ENCODE data around the gene HBM.
"Not testable (repeated sequence)": the region's sequence is repeated elsewhere in the genome, so short reads cannot be mapped to it uniquely, and the experiment has no call there.

HBM gene, protein sequence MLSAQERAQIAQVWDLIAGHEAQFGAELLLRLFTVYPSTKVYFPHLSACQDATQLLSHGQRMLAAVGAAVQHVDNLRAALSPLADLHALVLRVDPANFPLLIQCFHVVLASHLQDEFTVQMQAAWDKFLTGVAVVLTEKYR

DNA sequence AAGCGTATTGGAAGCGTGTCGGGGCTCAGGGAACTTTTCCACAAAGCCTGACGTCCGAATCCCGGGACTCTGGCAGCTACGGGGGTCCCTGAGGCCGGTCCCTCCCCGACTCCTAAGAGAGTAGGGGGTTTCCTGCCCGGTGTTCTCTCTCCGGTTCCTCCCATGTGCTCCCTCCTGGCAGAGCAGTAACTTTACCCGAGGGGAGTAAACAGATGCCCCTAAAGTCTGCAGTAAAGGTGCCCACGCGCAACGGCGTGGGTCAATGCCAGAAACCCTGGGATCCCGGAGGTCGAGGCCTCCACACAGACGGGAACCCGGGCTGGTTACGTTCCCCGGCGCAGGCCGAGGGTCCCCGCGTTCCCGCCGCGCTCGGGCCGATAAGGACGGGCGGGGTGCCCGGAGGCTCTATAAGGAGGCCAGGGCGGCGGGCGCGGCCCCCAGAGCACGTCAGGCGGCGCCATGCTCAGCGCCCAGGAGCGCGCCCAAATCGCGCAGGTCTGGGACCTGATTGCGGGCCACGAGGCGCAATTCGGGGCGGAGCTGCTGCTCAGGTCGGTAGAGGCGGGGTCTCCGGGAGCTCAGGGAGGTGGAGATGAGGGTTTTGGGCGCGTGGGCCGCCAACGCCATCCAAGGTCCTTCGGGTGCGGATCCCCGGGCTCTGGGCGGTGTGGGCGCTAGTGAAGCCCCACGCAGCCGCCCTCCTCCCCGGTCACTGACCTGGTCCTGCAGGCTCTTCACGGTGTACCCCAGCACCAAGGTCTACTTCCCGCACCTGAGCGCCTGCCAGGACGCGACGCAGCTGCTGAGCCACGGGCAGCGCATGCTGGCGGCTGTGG, at the start of gene HBM:
Gene HBM (plus strand): TSS at position 440 of the 836 bp plus-strand sequence. CDS start 20 bp downstream, at position 460.
- DNase-seq = no peak

DNA sequence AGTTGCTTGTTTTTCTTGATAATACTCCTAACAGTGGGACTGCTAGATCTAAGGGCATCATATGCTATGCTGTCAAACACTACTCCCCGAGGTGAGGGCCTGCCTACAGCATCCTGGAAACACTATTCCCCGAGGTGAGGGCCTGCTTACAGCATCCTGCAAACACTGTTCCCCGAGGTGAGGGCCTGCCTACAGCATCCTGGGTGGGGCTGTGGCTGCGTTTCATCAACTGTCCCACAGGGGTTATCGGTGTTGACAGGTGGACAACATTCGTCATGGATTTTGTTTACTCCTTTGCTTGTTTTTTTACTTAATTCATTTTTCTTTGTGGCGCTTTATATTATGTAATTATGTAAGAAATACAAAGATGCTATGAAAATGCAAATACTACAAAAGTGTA, 49.8 kb upstream of the HBM start:
- DNase-seq = no peak

DNA sequence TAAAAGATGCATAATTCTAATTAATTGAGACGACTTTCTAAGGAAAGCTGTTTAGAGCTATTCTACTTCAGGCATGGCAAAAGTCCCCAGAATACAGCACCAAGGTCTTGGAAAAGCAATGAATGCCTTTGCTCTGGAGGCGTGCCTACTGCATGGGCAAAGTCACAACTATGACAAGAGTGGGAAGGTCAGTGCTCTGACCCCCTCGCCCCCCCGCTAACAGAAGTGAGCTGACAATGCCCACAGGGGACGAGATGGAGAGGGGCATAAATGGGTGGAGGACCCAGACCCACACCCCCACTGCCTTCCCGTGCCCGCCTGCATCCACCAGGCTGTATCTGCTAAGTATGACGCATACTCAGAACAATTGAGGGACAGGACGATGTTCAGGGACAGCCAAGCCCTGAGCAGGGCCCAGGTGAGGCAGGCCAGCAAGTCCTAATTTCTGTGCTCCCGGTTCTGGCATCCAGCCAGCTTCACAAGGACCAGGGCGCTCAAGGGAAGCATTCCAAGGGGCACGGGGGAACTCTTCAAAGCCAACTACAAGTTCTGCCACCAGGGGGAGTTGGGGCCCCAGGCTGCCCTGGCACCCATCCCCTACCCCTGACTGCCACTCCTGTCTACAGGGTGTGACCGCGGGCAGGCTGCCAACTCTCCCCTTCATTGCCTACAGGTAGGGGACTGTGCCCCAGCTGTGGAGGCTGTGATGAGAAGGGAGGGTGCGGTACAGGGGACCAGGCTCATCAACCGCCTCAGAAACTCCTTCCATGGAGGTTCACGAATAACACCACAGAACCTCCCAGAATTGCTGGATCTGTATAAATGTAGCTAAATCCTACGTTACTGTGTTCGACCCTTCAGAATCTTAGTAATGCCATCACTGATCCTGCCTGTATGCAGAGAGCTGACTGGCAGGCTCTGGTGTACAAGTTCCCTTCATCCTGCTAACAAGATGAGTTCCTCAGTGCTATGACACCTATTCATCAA, 48.1 kb upstream of the HBM start:
- DNase-seq = peak; percentile 62

DNA sequence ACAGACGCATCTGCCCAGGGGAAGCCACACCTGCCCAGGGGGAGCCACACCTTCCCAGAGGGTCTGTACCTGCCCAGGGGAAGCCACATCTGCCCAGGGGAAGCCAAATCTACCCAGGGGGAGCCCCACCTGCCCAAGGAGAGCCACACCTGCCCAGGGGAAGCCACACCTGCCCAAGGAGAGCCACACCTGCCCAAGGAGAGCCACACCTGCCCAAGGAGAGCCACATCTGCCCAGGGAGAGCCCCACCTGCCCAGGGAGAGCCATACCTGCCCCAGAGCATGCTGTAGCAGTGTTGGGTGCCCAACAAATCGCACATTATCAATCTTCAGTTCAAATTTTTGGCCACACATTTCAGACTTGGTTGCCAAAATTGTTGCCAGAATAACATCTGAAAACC, 46.9 kb upstream of the HBM start:
- no peak for DNase-seq

GRCh38 chr16:119295-119694, 46.5 kb upstream of the HBM start:
- no peak for DNase-seq

GRCh38 chr16:119835-120491, 45.8 kb upstream of the HBM start:
- no peak for DNase-seq

- no peak for DNase-seq
Observed at GRCh38 chr16:120756-121155, 45.0 kb upstream of the HBM start.

DNA sequence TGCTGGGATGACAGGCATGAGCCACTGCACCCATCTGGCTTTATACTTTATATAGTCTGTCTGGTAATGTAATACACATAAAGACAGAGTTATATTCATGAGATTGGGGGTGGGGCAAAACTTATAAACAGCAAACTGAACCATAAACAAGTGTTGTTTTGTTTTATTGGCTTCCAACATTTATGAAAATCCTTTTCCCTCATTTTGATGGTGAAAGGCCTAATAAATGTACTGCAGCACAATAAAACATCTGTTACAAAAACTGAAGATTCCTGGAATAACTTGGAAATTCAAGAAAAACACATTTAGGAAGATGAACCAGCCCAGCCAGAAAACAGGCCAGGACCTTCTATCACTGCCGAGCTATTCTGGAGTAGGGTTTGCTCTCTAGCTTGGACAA, 43.4 kb upstream of the HBM start:
- no peak for DNase-seq

DNA sequence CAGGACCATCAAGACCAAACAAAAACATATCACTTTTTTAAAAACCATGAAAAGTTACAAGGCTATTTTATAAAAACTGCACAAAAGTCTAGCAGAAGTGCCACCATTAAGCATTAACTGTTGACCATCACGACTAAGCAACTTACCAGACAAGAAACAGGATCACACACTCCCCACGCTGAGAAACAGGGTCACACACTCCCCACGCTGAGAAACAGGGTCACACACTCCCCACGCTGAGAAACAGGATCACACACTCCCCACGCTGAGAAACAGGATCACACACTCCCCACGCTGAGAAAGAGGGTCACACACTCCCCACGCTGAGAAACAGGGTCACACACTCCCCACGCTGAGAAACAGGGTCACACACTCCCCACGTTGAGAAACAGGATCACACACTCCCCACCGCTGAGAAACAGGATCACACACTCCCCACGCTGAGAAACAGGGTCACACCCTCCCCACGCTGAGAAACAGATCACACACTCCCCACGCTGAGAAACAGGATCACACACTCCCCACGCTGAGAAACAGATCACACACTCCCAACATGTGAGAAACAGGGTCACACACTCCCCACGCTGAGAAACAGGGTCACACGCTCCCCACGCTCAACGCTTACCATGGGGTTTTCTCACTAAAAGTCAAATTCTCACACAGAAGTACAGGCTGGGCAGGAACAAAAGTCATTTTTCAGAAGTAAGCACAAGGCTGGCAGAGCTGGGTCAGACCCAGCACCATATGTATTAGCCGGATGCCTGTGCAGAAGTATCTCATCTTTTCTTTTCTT, 42.0 kb upstream of the HBM start:
- not testable (repeated sequence) for DNase-seq

- DNase-seq = no peak
Observed at GRCh38 chr16:125011-125410, 40.8 kb upstream of the HBM start.

- DNase-seq = no peak
Observed at GRCh38 chr16:129075-129474, 36.7 kb upstream of the HBM start.

DNA sequence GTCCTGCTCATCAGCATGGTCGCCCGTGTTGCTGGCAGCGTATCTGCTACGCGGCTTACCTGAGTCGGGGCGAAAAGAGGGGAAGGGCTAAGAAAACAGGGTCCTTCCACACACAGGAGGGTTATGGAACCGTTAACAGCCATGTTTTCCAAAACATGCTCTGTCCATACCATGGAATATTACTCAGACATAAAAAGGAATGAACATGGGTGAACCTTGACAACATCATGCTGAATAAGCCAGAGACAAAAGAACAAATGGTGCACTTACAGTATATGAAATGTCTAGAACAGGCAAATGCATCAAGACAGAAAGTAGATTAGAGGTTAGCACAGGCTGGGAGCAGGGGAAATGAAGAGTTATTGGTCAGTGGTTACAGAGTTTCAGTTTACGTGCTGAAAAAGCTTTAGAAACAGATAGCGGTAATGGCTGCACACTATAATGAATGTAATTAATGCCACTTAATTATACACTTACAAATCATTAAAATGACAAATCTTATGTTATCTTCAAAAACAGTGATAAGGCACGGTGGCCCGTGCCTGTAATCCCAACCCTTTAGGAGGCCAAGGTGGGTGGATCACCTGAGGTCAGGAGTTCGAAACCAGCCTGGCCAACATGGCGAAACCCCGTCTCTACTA, 35.1 kb upstream of the HBM start:
- no peak for DNase-seq

DNA sequence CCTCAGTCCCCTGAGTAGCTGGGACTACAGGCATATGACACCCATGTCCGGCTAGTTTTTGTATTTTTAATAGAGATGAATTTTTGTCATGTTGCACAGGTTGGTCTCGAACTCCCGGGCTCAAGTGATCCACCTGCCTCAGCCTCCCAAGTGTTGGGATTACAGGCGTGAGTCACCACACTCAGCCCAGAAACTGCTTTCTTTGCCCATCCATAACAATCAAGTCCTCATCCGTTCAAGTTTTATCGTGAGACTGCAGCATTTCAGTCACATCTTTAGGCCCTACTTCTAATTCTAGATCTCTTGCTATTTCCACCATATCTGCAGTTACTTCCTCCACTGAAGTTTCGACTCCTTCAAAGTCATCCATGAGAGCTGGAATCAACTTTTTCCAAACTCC, 33.7 kb upstream of the HBM start:
- no peak for DNase-seq

DNA sequence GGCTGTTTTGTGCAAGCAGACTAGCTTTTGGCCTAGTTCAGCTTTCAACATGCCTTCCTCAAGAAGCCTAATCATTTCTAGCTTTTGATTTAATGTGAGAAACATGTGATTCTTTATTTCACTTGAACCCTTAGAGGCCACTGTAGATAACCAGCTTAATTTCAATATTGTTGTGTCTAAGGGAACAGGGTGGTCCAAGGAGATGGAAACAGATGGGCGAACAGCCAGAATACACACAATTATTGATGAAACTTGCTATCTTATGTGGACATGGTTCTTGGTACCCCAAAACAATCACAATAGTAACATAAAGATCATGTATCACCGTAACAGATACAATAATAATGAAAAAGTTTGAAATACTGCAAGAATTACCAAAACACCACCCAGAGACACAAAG, 32.1 kb upstream of the HBM start:
- no peak for DNase-seq

- peak; percentile 25 for DNase-seq
Observed at GRCh38 chr16:138049-138417, 27.7 kb upstream of the HBM start.

GRCh38 chr16:140175-140857, 25.5 kb upstream of the HBM start:
- DNase-seq = no peak

DNA sequence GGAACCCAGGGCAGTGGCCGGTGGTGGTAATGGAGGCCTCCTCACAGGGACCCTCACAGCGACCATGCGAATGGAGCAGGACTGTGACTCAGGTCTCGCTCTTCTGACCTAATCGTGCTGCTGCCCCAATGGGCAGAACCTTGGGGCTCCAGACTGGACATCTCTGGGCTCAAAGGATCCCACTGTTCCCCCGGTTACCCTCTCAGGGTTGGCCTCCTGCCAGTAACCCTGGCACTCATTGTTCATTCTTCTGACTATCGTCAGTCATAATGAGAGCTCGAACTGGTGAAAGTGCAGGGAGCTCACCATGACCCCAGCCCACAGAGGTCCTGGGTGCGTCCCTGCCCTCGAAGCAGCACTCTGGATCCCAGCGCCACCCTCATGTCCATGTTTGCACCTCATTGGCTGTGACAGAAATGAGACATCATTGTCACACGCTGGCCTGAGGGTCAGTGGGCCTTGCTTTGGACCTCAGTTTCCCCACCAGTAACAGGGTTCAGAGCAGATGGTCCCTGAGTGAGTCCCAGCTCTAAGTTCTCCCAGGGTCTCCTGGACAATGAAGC, 23.3 kb upstream of the HBM start:
- DNase-seq = no peak

DNA sequence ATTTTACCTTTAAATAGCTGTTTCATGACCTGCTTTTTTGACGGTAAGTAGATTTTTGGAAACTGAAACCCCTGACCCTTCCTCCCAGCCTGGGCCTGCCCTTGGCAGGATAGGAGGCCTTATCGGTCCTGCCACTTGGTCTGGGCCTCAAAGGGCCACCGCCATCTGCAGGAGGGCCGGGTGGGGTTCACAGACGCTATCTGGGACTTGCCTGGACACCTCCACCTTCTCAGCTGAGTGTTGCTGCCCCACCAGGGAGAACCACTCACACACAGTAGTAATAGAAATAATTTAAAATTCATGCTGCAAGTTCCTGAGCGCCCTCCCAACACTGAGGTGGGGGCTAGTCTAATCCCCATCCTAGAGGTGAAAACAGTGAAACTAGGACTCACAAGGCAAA, 22.7 kb upstream of the HBM start:
- no peak for DNase-seq

DNA sequence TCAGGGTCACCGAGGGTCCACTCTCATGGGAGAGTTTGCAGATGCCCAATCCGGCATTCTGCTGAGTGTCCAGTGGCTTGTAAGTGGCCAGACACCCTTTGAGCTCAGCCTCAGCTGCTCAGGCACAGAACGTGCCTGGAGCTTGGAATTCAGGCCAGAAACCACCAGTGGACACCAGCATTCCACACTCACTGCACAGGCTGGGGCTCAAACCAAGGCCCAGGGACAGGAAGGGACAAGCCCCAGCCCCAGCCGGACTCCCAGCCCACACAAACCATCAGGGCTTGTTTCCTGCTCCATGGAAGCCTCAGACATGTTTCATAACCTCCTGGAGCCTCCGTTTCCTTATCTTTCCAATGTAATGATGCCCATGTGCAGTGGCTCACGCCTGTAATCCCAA, 22.3 kb upstream of the HBM start:
- DNase-seq = no peak

DNA sequence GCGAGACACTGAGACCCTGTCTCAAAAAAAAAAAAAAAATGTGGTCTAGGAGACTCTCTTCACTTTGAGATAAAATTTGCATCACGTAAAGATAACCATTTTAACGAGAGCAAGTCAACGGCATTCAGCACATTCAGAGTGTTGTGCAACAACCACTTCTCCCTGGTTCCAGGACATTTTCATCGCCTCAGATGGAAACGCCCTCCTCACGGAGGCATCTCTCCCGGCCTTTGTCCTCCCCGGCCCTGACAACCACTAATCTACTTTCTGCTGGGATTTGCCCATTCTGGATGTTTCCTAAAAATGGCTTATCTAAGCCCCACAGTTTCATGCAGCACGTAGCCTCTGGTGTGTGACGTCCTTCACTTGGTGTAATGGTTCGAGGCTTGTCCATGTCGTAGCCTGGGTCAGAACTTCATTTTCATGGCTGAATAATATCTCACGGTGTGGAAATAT, 21.0 kb upstream of the HBM start:
- DNase-seq = no peak

GRCh38 chr16:146646-147045, 19.1 kb upstream of the HBM start:
- no peak for DNase-seq
